H1 (cell line): Measurements from ENCODE around the gene LDLRAD3.

Source experiments
- BRCA1 ChIP-seq: IDR thresholded peaks from 2 replicates; pipeline ENCODE4 v1.6.1; 2012; ENCODE audit warnings: low read depth, low read length, improper control_type of control experiment
- CEBPB ChIP-seq: IDR thresholded peaks from 2 replicates; pipeline ENCODE4 v1.6.1; 2012; ENCODE audit warnings: low read depth, low read length
- CHD2 ChIP-seq: IDR thresholded peaks from 2 replicates; pipeline ENCODE4 v1.6.1; 2012; ENCODE audit warnings: low read length, improper control_type of control experiment
- CTCF ChIP-seq, 3 experiments: IDR thresholded peaks; 1 replicate in 2 of 3; 2 replicates in 1 of 3; pipeline versions ENCODE4 v1.5.1 to v1.6.1; 2011; ENCODE audit warnings: low read length in 3 of 3, mild to moderate bottlenecking in 3 of 3, inconsistent platforms in 2 of 3, low read depth in 1 of 3, moderate library complexity in 1 of 3; ENCODE audit not compliant: insufficient read depth in 1 of 3; ENCODE audit errors: control extremely low read depth in 1 of 3
- EZH2 ChIP-seq: fragments of 200-600 bp; sonication (generic); IDR thresholded peaks from 2 replicates; pipeline ENCODE4 v1.7.1; 2012; ENCODE audit warnings: low read depth, mild to moderate bottlenecking, moderate library complexity, low read length, inconsistent platforms; ENCODE audit not compliant: severe bottlenecking
- GTF2F1 ChIP-seq: IDR thresholded peaks from 2 replicates; pipeline ENCODE4 v1.6.1; 2012; ENCODE audit warnings: low read depth, low read length, improper control_type of control experiment, borderline replicate concordance
- HDAC2 ChIP-seq, 2 experiments: fragments of 300-600 bp in 1 of 2; sonication (generic) in 1 of 2; IDR thresholded peaks; 2 replicates each; pipeline ENCODE4 v1.6.1; 2011 to 2012; ENCODE audit warnings: low read depth in 2 of 2, low read length in 2 of 2, mild to moderate bottlenecking in 2 of 2, moderate library complexity in 2 of 2, borderline replicate concordance in 1 of 2, inconsistent platforms in 1 of 2
- JUND ChIP-seq: IDR thresholded peaks from 2 replicates; pipeline ENCODE4 v1.6.1; 2011; ENCODE audit warnings: mild to moderate bottlenecking, improper control_type of control experiment, low read length
- POLR2AphosphoS5 ChIP-seq: IDR thresholded peaks from 2 replicates; pipeline ENCODE4 v1.6.1; 2011; ENCODE audit warnings: low read depth, low read length
- SP4 ChIP-seq: IDR thresholded peaks from 2 replicates; pipeline ENCODE4 v1.6.1; 2012; ENCODE audit warnings: low read length, inconsistent platforms
- TEAD4 ChIP-seq: IDR thresholded peaks from 2 replicates; pipeline ENCODE4 v1.6.1; 2012; ENCODE audit warnings: low read depth, low read length, inconsistent platforms, mixed read lengths
- USF2 ChIP-seq: IDR thresholded peaks from 2 replicates; pipeline ENCODE4 v1.6.1; 2011; ENCODE audit warnings: low read length, improper control_type of control experiment

DNA sequence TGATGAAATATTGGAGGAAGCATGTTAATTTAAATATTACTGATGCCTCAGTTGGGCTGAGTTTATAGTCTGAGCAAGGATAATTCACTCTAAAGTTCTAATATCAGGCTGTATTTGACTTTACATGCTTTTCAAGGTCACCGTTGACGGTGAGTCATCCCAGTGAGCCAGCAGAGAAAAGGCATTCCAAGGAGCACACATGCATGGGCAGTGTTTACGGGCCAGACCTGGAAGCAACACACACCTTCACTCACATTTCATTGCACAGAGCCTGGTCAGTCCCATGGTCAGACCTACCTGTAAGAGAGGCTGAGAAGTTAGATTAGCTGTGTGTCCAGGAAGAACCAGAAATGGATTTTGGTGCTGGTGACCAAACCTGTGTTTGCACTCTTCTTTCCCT, 291.9 kb downstream of the LDLRAD3 start:
- TF ChIP-seq CTCF (IDR thresholded peaks at IDR 0.05; ENCODE audit: control extremely low read depth in 1 of 3, insufficient read depth in 1 of 3, low read depth in 1 of 3, low read length in 3 of 3) (no peak), EZH2 (no peak), JUND (no peak), SP4 (no peak), POLR2AphosphoS5 (no peak), BRCA1 (no peak), CHD2 (no peak), CEBPB (no peak), GTF2F1 (no peak), TEAD4 (no peak), USF2 (no peak), HDAC2 (IDR thresholded peaks at IDR 0.05; ENCODE audit: borderline replicate concordance in 1 of 2, low read depth in 2 of 2, low read length in 2 of 2) (no peak)
